HEK293 (cell line): ENCODE data around the gene FBXO17.
A peak's percentile ranks its signal among the peaks of the same experiment; 100 is the strongest.

Experiments
- CTCF ChIA-PET: fragments of 350-600 bp; formaldehyde crosslinking; extraction: SDS; loops from one replicate; lab custom pipeline; 2021; ENCODE audit warnings: antibody characterized with exemption; lab: Yijun Ruan, JAX
- POLR2A ChIA-PET: fragments of 300-600 bp; formaldehyde crosslinking; extraction: SDS; loops from one replicate; lab custom pipeline; 2020; ENCODE audit warnings: antibody characterized with exemption, inconsistent platforms; lab: Yijun Ruan, JAX
- H3K27ac ChIP-seq: fragments of 200-500 bp; sonication (Bioruptor generic); 2 replicates; pipeline ENCODE4 v1.5.1; 2014; ENCODE audit warnings: low read depth, low read length, control low read depth, inconsistent platforms; ENCODE audit errors: extremely low read depth
- H3K36me3 ChIP-seq, 2 experiments: fragments of 200-500 bp in 1 of 2; sonication (Bioruptor generic) in 1 of 2; 1 replicate in 1 of 2; 2 replicates in 1 of 2; pipeline ENCODE4 v1.5.1; 2014 to 2017; ENCODE audit warnings: inconsistent platforms in 2 of 2, low read length in 2 of 2; ENCODE audit not compliant: control insufficient read depth in 2 of 2, insufficient read depth in 1 of 2
- H3K4me1 ChIP-seq: fragments of 200-500 bp; sonication (Bioruptor generic); 2 replicates; pipeline ENCODE4 v1.5.1; 2014; ENCODE audit warnings: mild to moderate bottlenecking, low read length, inconsistent platforms; ENCODE audit not compliant: control insufficient read depth, insufficient read depth
- H3K4me3 ChIP-seq: 2 replicates; pipeline ENCODE4 v1.5.1; 2011; ENCODE audit warnings: low read depth, mild to moderate bottlenecking, control low read depth, low read length, moderate library complexity
- H3K9me3 ChIP-seq: fragments of 200-500 bp; sonication (Bioruptor generic); 2 replicates; pipeline ENCODE4 v1.5.1; 2014; ENCODE audit warnings: low read depth, low read length, inconsistent platforms; ENCODE audit not compliant: control insufficient read depth, insufficient read depth
- KLF8 ChIP-seq: fragments of 450-650 bp; formaldehyde crosslinking; IDR thresholded peaks from 2 replicates; pipeline ENCODE4 v1.5.1; 2016; ENCODE audit warnings: missing biosample characterization, missing genetic modification characterization
- PRDM1 ChIP-seq: fragments of 450-650 bp; formaldehyde crosslinking; IDR thresholded peaks from 2 replicates; pipeline ENCODE4; 2016; ENCODE audit warnings: missing biosample characterization, missing genetic modification characterization
- TSHZ1 ChIP-seq: fragments of 450-650 bp; formaldehyde crosslinking; IDR thresholded peaks from 2 replicates; pipeline ENCODE4 v1.5.1; 2016; ENCODE audit warnings: missing biosample characterization, missing genetic modification characterization, borderline replicate concordance
- ZNF157 ChIP-seq: fragments of 450-650 bp; formaldehyde crosslinking; IDR thresholded peaks from 2 replicates; pipeline ENCODE4 v1.5.1; 2016; ENCODE audit warnings: missing biosample characterization, missing genetic modification characterization
- ZNF2 ChIP-seq: fragments of 450-650 bp; formaldehyde crosslinking; IDR thresholded peaks from 2 replicates; pipeline ENCODE4 v1.5.1; 2016; ENCODE audit warnings: missing biosample characterization, missing genetic modification characterization
- ZNF202 ChIP-seq: fragments of 450-650 bp; formaldehyde crosslinking; IDR thresholded peaks from 2 replicates; pipeline ENCODE4 v1.5.1; 2016; ENCODE audit warnings: missing biosample characterization, missing genetic modification characterization, borderline replicate concordance
- ZNF221 ChIP-seq: fragments of 450-650 bp; formaldehyde crosslinking; IDR thresholded peaks from 2 replicates; pipeline ENCODE4 v1.5.1; 2017; ENCODE audit warnings: missing biosample characterization, missing genetic modification characterization, borderline replicate concordance
- ZNF311 ChIP-seq: fragments of 450-650 bp; formaldehyde crosslinking; IDR thresholded peaks from 2 replicates; pipeline ENCODE4 v1.5.1; 2017; ENCODE audit warnings: missing biosample characterization, missing genetic modification characterization, borderline replicate concordance
- ZNF354C ChIP-seq: fragments of 450-650 bp; formaldehyde crosslinking; IDR thresholded peaks from 2 replicates; pipeline ENCODE4 v1.5.1; 2016; ENCODE audit warnings: missing biosample characterization, missing genetic modification characterization, low read depth, borderline replicate concordance
- ZNF549 ChIP-seq: fragments of 450-650 bp; IDR thresholded peaks from 2 replicates; pipeline ENCODE4 v1.5.1; 2018; ENCODE audit warnings: missing biosample characterization, missing genetic modification characterization, mild to moderate bottlenecking, inconsistent platforms, moderate library complexity
- ZNF610 ChIP-seq: fragments of 450-650 bp; formaldehyde crosslinking; IDR thresholded peaks from 2 replicates; pipeline ENCODE4 v1.5.1; 2016; ENCODE audit warnings: missing biosample characterization, missing genetic modification characterization, borderline replicate concordance
- TF ChIP-seq, protein P1 (sequence below): fragments of 450-650 bp; formaldehyde crosslinking; IDR thresholded peaks from 2 replicates; pipeline ENCODE4 v1.5.1; 2017; ENCODE audit warnings: missing biosample characterization, missing genetic modification characterization
- TF ChIP-seq, protein P2 (sequence below): fragments of 450-650 bp; formaldehyde crosslinking; IDR thresholded peaks from 2 replicates; pipeline ENCODE4 v1.5.1; 2017; ENCODE audit warnings: missing biosample characterization, missing genetic modification characterization
- TF ChIP-seq, protein P3 (sequence below): fragments of 450-650 bp; formaldehyde crosslinking; IDR thresholded peaks from 2 replicates; pipeline ENCODE4 v1.5.1; 2016; ENCODE audit warnings: missing biosample characterization, missing genetic modification characterization
- TF ChIP-seq, protein P4 (sequence below): fragments of 450-650 bp; formaldehyde crosslinking; conservative IDR thresholded peaks from 2 replicates; pipeline ENCODE4 v1.5.1; 2016; ENCODE audit warnings: low read depth, missing biosample characterization, missing genetic modification characterization

FBXO17 gene

GRCh38 chr19:38964738-38965137, 10.8 kb downstream of the FBXO17 start:
- POLR2A ChIA-PET, result no interaction called here
- TF ChIP-seq, protein P1, sequence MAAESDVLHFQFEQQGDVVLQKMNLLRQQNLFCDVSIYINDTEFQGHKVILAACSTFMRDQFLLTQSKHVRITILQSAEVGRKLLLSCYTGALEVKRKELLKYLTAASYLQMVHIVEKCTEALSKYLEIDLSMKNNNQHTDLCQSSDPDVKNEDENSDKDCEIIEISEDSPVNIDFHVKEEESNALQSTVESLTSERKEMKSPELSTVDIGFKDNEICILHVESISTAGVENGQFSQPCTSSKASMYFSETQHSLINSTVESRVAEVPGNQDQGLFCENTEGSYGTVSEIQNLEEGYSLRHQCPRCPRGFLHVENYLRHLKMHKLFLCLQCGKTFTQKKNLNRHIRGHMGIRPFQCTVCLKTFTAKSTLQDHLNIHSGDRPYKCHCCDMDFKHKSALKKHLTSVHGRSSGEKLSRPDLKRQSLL (tag by site-specific recombination), result no peak
- TF ChIP-seq, protein P2, sequence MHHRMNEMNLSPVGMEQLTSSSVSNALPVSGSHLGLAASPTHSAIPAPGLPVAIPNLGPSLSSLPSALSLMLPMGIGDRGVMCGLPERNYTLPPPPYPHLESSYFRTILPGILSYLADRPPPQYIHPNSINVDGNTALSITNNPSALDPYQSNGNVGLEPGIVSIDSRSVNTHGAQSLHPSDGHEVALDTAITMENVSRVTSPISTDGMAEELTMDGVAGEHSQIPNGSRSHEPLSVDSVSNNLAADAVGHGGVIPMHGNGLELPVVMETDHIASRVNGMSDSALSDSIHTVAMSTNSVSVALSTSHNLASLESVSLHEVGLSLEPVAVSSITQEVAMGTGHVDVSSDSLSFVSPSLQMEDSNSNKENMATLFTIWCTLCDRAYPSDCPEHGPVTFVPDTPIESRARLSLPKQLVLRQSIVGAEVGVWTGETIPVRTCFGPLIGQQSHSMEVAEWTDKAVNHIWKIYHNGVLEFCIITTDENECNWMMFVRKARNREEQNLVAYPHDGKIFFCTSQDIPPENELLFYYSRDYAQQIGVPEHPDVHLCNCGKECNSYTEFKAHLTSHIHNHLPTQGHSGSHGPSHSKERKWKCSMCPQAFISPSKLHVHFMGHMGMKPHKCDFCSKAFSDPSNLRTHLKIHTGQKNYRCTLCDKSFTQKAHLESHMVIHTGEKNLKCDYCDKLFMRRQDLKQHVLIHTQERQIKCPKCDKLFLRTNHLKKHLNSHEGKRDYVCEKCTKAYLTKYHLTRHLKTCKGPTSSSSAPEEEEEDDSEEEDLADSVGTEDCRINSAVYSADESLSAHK (tag by site-specific recombination), result peak; percentile 38; the same call in 1 of the 2 replicates
- Histone ChIP-seq H3K4me3 (no peak overlapping the region), H3K36me3 (peaks cover 35 to 77% of the 10 kb centered on the region in 2 experiments), H3K27ac (no peak overlapping the region), H3K9me3 (no peaks in the 10 kb centered on the region; the same call in none of the 2 replicates), H3K4me1 (peaks cover 8% of the 10 kb centered on the region)
- CTCF ChIA-PET, result interaction anchor here (0.6 to 6.6 kb wide), 4 partner anchors 10 to 146 kb away, joined by 3 to 62 read pairs (median 31); partner anchors contain the start of gene FBXO17

DNA sequence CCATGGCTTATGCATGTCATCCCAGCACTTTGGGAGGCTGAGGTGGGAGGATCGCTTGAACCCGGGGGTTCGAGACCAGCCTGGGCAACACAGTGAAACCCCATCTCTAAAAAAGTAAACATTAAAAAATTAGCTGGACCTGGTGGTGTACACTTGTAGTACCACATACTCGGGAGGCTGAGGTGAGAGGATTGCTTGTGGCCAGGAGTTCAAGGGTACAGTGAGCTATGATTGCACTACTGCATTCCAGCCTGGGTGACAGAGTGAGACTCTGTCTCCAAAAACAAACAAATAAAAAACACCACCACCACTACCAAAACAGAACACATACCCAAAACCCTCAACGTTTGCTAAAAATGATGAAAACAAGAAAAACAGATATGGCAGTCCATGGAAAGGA, 15.9 kb downstream of the FBXO17 start:
- CTCF ChIA-PET, result interaction anchor here (0.6 to 6.6 kb wide), 16 partner anchors 12 to 995 kb away, joined by 3 to 44 read pairs (median 3); partner anchors contain the start of gene FBXO17
- Histone ChIP-seq H3K4me1 (peaks cover 3% of the 10 kb centered on the region; the same call in 1 of the 2 replicates), H3K4me3 (no peak overlapping the region), H3K9me3 (no peaks in the 10 kb centered on the region; the same call in 1 of the 2 replicates), H3K27ac (no peak overlapping the region), H3K36me3 (peaks cover 14 to 72% of the 10 kb centered on the region in 2 experiments)
- TF ChIP-seq TSHZ1 (no peak), PRDM1 (tag by site-specific recombination) (no peak), ZNF157 (tag by site-specific recombination) (0 out of 2 replicates have a peak, but pooled peaks have one; percentile 21), ZNF221 (tag by site-specific recombination) (no peak), ZNF311 (tag by site-specific recombination) (peak; percentile 79; the same call in 1 of the 2 replicates)
- TF ChIP-seq, protein P3, sequence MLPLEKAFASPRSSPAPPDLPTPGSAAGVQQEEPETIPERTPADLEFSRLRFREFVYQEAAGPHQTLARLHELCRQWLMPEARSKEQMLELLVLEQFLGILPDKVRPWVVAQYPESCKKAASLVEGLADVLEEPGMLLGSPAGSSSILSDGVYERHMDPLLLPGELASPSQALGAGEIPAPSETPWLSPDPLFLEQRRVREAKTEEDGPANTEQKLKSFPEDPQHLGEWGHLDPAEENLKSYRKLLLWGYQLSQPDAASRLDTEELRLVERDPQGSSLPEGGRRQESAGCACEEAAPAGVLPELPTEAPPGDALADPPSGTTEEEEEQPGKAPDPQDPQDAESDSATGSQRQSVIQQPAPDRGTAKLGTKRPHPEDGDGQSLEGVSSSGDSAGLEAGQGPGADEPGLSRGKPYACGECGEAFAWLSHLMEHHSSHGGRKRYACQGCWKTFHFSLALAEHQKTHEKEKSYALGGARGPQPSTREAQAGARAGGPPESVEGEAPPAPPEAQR, result no peak
- POLR2A ChIA-PET, result no interaction called here

GRCh38 chr19:38958301-38958700, 17.2 kb downstream of the FBXO17 start:
- POLR2A ChIA-PET, result interaction anchor here (0.7 to 1.0 kb wide), 3 partner anchors 26 to 132 kb away, joined by 3 to 7 read pairs (median 6); partner anchors contain the start of genes MRPS12 and SARS2
- H3K27ac ChIP-seq, result no peak overlapping the region
- CTCF ChIA-PET, result interaction anchor here (0.6 to 2.8 kb wide), 7 partner anchors 14 to 1557 kb away, joined by 3 to 9 read pairs (median 3); partner anchors contain the start of genes FBXO17, MRPS12 and SARS2
- H3K4me3 ChIP-seq, result no peak overlapping the region
- peaks cover 5 to 67% of the 10 kb centered on the region in 2 experiments for H3K36me3 ChIP-seq
- H3K4me1 ChIP-seq, result peaks cover 3% of the 10 kb centered on the region; the same call in 1 of the 2 replicates
- H3K9me3 ChIP-seq, result no peaks in the 10 kb centered on the region; the same call in 1 of the 2 replicates
- TF ChIP-seq ZNF549 (no peak), ZNF610 (tag by site-specific recombination) (peak; percentile 77), ZNF202 (tag by site-specific recombination) (no peak), KLF8 (tag by site-specific recombination) (peak; percentile 66; the same call in 1 of the 2 replicates), ZNF2 (tag by site-specific recombination) (no peak), ZNF311 (tag by site-specific recombination) (no peak), ZNF354C (no peak)
- TF ChIP-seq, protein P4, sequence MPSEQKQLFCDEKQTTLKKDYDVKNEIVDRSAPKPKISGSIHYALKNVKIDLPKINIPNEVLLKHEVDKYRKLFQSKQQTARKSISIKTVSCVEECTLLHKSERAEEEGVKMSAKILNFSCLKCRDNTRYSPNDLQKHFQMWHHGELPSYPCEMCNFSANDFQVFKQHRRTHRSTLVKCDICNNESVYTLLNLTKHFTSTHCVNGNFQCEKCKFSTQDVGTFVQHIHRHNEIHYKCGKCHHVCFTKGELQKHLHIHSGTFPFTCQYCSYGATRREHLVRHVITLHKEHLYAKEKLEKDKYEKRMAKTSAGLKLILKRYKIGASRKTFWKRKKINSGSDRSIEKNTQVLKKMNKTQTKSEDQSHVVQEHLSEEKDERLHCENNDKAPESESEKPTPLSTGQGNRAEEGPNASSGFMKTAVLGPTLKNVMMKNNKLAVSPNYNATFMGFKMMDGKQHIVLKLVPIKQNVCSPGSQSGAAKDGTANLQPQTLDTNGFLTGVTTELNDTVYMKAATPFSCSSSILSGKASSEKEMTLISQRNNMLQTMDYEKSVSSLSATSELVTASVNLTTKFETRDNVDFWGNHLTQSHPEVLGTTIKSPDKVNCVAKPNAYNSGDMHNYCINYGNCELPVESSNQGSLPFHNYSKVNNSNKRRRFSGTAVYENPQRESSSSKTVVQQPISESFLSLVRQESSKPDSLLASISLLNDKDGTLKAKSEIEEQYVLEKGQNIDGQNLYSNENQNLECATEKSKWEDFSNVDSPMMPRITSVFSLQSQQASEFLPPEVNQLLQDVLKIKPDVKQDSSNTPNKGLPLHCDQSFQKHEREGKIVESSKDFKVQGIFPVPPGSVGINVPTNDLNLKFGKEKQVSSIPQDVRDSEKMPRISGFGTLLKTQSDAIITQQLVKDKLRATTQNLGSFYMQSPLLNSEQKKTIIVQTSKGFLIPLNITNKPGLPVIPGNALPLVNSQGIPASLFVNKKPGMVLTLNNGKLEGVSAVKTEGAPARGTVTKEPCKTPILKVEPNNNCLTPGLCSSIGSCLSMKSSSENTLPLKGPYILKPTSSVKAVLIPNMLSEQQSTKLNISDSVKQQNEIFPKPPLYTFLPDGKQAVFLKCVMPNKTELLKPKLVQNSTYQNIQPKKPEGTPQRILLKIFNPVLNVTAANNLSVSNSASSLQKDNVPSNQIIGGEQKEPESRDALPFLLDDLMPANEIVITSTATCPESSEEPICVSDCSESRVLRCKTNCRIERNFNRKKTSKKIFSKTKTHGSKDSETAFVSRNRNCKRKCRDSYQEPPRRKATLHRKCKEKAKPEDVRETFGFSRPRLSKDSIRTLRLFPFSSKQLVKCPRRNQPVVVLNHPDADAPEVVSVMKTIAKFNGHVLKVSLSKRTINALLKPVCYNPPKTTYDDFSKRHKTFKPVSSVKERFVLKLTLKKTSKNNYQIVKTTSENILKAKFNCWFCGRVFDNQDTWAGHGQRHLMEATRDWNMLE (tag by site-specific recombination), result no peak
